Head of caudate nucleus (tissue), 42 donors: ENCODE data around the gene ENTPD8.
"Not testable (repeated sequence)": the region's sequence is repeated elsewhere in the genome, so short reads cannot be mapped to it uniquely, and the experiment has no call there.

Experiments
- DNase-seq, 42 donors: peaks; one replicate each; pipeline versions ENCODE4 v3.0.0 to v3.0.0-alpha.2; 2020 to 2021; ENCODE audit warnings: mixed read lengths in 7 of 42
- intact Hi-C: fragments of 100-400 bp; cut with DNase I; formaldehyde crosslinking; loops from one replicate; pipeline ENCODE4 v1.15.0; 2022

The ENTPD8 gene

DNA sequence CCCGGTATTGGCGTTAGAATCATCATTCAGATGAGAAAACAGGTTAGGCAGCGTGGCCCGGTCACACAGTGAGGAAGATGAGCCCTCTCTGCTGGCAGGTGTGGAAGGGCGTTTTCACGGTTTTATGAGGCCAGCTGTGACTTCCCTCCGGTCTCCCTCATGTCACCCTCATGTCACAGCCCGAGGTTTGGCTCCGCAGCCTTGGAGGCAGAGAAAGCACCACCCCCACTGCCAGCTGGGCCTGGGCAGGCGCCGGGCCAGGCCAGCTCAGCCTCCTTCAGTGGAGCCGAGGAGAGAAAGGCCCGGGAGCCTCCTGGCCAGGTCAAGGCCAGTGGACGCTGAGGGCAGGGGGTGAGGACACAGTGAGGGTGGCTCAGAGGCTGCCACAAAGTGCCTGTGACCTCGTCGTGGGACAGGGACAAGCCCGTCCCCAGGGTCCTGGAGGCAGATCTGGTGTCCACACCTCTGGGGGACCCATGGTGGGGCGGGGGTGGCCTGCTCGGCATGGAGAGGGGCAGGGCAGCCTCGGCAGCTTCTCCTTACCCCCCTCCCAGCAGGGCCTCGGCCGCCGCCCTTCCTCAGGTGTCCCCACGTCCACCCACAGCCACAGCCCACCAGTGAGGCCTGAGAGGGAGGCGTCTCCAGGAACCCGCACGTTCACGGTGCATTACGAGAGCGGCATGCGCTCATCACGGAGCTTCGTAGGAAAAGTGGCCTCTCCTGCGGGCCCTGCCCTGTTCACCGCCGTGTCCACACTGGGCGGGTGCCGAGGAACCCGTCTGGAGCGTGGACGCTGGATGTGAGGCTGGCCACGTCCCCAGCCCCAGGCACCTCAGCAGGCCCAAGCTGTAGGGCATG lies 50.4 kb downstream of the ENTPD8 start:
- DNase-seq: peak in 38 of 42 donors; percentile 20 to 75 (median 48)
- intact Hi-C loops: no loop called here

GRCh38 chr9:137389428-137389746 lies 51.8 kb downstream of the ENTPD8 start:
- intact Hi-C loops: no loop called here

DNA sequence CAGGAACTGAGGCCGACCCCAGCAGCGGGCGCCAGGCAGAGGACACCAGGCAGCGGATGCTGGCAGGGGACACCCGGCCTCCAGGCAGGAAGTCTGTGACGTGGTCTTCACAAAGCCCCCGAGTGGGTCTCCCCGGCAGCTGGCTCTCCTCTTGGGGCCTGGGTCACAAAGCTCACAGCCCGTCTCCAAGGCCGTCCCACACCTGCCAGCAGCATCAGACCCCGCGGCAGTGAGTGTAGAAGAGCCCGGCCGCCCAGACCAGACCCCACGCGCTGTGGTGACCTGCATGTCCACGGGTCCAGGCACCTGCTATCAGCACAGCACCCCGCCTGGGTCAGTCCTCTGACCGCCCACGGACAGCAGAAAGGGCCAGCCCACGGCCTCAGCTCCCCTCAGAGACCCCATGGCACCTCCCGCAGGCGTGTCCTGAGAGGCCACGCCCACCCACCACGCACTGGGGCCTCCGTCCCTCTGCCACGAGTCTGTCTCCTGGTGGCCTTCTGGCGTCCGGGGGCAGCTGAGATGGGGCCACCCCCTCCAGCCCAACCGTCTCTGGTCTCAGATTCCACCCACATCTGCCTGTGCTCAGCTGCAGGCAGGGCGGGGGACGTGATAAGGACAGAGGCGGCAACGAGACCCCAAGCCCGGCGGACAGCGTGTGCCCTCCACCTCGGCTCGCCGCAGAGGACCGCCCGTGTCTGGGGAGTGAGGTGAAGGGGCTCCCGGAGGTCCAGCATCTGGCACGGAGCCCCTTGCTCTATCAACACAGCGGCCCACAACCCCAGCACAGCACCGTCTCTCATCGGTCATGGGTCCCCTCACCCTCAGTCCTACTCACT lies 52.3 kb downstream of the ENTPD8 start:
- intact Hi-C loops: no loop called here

More at GRCh38 chr9:137389428-137389746, 51.8 kb downstream of the ENTPD8 start:
- no peak for DNase-seq

DNA sequence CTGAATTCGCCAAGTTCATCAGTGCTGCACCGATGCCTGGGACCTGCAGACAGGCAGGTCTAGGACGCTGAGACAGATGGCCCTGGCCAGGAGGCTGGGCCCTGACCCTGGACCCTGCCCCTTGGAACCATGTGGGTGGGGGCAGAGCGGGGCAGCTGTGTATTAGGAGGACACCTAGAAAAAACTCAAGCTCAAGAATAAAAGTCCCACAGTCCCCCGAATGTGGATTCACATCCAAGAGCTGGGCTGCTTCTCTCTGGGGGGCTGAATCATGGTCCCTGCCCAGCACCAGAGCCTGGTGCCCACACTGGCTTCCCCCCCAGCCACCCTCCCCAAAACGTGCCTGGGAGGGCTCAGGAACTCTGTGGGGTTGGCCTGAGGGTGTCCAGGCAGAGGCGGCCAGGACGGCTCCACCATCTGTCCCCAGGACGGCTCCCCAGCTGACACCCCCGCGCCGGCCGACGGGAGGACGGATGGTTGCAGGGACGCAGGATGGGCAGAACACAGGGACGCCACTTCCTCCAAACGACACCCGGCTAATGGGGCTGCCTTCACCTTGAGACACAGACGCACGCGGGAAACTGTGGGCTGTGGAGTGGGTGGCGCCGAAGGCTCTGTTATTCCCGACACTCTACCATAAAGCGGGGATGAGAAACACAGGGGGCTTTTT lies 53.1 kb downstream of the ENTPD8 start:
- intact Hi-C loops: no loop called here
- no peak for DNase-seq

More for the DNA sequence above, 52.3 kb downstream of the ENTPD8 start:
- DNase-seq: no peak

GRCh38 chr9:137387114-137387890 lies 53.9 kb downstream of the ENTPD8 start:
- no peak for DNase-seq
- intact Hi-C loops: no loop called here

GRCh38 chr9:137386507-137387113 lies 54.5 kb downstream of the ENTPD8 start:
- DNase-seq, intact Hi-C loops: not testable (repeated sequence)

GRCh38 chr9:137385061-137385655 lies 56.0 kb downstream of the ENTPD8 start:
- intact Hi-C loops: no loop called here
- DNase-seq: no peak
